Pons (tissue), 1 donor: ENCODE results near the gene TNS3.

Experiments
- DNase-seq: peaks from one replicate; pipeline ENCODE4 v3.0.0-alpha.2; 2016; ENCODE audit warnings: low spot score

The TNS3 gene

GRCh38 chr7:47540387-47541350, 41.2 kb downstream of the TNS3 start:
- DNase-seq: no peak

DNA sequence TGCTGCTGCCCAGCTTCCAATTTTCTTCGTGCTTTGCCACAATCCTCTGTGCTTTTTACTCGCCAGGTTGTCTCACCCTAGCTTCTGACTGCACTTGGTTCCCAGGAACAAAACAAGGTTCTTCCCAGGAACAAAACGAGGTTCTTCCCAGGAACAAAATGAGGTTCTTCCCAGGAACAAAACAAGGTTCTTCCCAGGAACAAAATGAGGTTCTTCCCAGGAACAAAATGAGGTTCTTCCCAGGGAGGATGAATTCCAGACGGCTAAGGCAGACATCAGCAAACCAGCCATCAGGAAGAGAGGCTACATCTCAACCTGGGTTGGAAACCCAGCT, 41.9 kb downstream of the TNS3 start:
- no peak for DNase-seq

GRCh38 chr7:47539398-47540052, 42.4 kb downstream of the TNS3 start:
- no peak for DNase-seq

- no peak for DNase-seq
These were observed 43.0 kb downstream of the TNS3 start for GRCh38 chr7:47538846-47539311.

GRCh38 chr7:47537716-47538675, 43.9 kb downstream of the TNS3 start:
- DNase-seq: no peak

GRCh38 chr7:47536661-47537611, 45.0 kb downstream of the TNS3 start:
- DNase-seq: no peak

- DNase-seq: no peak
These were observed 45.9 kb downstream of the TNS3 start for GRCh38 chr7:47535704-47536628.

DNA sequence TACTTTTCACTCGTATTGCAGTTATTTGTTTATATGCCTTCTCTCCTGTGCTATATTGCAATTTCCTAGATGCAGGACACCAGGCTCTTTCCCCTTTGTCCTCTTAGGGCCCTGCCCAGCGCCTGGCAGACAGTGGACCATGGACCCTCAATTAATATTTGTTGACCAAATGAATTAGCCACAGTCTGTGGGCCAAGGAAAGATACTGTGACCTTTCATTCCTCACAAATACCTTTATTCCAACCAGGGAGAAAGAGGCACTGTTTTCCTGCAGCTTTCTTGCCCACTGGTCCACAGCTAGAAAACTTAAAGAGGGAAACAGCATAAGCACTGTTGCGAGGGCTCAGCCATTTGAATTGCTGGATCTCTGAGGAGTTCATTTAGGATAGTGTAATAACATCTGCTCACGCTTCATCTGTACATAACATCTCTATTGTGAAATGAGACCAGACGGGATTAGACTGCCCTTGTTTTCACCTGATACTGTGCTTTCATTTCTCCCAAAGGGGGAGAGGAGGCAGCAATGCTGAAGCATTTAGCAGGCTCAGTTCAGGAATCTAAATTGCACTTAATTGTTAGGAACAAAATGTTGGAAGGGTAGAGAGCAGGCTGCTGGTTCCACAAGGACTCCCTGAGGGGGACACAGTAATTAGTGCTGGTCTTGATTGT, 46.7 kb downstream of the TNS3 start:
- peak; percentile 57 for DNase-seq

GRCh38 chr7:47534322-47535034, 47.4 kb downstream of the TNS3 start:
- DNase-seq: no peak

DNA sequence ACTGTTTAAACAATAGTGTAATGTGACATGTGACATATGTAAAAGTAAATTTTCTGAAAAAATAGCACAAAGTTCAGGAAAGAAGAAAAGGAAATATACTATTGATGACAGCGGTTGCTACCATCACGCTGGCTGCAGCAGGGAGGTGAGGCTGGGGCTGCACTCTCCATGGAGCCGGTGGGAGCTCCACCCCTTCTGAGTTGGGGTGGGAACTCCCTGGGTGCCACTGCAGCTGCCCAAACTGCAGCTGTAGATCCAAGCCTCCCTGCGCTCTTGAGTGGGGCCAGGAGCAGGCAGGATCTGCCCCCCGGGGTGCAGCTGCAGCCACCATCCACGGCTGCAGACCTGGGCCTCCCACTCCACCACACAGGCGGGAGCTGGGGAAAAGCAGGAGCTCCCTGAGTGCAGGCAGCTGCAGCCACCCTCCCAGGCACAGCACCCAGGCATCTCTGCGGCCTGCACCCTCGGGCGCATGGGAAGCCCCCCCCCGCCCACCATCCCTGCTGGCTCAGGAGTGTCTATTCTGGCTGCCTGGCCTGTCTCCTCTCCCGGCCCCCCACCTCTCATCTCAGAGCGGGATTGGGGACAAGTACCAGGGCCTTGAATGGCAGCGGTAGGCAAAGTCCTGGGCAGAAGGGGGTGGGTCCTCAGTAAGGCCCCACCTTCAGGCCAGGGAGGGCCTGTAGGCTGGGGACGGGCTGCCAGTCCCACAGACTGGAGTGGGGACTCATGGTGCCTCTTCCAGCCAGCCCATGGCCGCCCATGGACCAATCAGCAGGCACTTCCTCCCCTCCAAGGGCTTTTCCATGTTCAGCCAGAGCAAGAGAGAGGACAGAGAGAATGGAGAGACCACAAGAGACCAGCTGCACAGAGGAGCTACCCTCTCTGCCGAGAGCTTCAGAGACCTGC, 50.1 kb downstream of the TNS3 start:
- DNase-seq: no peak

DNA sequence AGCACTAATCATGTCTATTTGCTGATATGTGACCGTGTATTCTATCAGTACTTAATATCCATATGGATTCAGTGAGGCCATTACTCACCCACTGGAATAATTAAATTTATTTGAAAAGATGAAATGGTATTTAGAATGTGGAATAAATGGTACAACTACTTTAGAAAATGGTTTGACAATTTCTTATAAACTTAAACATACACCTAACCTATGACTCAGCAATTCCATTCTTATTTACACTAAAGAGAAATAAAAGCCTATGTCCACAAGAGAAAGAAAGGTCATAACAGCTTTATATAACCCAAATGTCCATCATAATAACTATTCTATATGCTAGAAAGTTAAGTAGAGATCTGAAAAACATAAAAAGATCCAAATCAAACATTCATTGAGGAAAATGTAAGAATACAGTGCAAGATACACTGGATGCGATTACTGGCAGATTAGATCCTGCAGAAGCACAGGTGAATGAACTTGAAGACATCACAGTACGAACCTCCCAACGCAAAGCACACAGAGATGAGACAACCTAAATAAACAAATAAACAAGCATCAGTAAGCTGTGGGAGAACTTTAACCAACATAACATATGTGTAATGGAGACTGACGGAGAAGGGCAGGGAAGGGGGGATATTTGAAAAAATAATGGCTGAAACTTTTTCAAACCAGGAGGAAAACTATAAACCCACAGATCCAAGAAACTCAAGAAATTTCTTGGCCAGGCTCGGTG, 51.9 kb downstream of the TNS3 start:
- DNase-seq: no peak

- DNase-seq: no peak
These were observed 52.5 kb downstream of the TNS3 start for GRCh38 chr7:47529405-47529804.

GRCh38 chr7:47528471-47528870, 53.4 kb downstream of the TNS3 start:
- DNase-seq: no peak

- no peak for DNase-seq
These were observed 55.4 kb downstream of the TNS3 start for GRCh38 chr7:47526466-47526865.

DNA sequence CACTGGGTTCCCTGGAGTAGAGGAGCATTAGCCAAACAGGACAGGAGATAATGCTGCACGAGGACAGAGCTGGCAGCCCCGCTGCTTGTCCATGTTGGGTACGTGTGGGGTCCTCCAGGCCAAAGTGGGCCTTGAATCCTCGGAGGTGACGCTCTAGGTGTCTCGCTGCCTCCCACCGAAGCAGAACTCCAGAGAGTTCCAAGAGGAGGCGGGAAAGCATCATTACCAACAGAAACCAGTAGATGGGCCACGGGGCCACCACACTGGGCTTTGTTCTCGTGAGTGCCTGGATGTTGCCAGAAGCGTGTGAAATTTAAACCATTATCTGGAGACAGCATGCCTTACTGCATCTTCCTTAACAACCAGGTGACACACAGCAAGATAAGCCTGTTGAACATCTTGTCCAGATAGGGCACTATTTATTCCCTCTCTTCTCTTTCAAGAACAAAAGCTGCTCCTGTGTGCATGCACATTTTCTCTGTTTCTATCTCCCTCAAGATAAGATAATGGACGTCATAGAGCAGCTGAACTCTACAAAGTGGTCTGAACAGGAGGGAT, 56.8 kb downstream of the TNS3 start:
- no peak for DNase-seq

DNA sequence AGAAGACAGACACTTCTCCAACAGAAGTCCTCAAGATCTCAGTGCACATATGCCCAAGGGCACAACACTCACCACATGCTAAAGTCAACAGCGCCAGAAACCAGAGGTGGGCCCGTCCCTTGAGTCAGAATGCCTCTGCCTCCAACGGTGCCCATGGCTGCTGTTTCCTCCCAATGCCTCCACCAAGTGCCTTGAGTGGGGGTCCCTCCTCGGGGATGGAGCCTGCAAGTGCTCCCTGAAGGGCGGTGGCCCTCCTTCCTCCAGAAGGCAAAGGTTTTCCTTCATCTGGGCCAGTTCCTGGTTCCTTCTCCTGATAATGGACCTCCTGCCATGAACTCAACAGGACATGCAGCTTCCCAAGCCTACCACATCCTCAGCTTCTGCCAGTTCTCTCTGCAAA, 58.5 kb downstream of the TNS3 start:
- DNase-seq: no peak
